HFFc6 (cell line): ENCODE results near the gene WSCD1. TPM values are rescaled to one million over a fixed set of nuclear protein-coding genes. Genes with fewer than 3 reads are reported as not detected.

Source experiments
- DNase-seq: peaks from one replicate; pipeline ENCODE4 v3.0.0-alpha.2; 2018
- H3K27ac Mint-ChIP-seq: 2 replicates; pipeline ENCODE4 v1.8.0; 2020; ENCODE audit warnings: mild to moderate bottlenecking, mixed read lengths
- H3K27me3 Mint-ChIP-seq: 2 replicates; pipeline ENCODE4 v1.8.0; 2021; ENCODE audit warnings: mild to moderate bottlenecking, moderate library complexity, mixed read lengths; ENCODE audit not compliant: insufficient read depth
- H3K36me3 Mint-ChIP-seq: 2 replicates; pipeline ENCODE4 v1.8.0; 2021; ENCODE audit warnings: low read depth, mixed read lengths
- H3K4me1 Mint-ChIP-seq: 2 replicates; pipeline ENCODE4 v1.8.0; 2020; ENCODE audit warnings: low read depth, mixed read lengths
- H3K4me3 Mint-ChIP-seq: 2 replicates; pipeline ENCODE4 v1.8.0; 2020; ENCODE audit warnings: mild to moderate bottlenecking, moderate library complexity, mixed read lengths
- H3K9me3 Mint-ChIP-seq: 2 replicates; pipeline ENCODE4 v1.8.0; 2020; ENCODE audit warnings: mild to moderate bottlenecking, mixed read lengths
- total RNA-seq, 6 experiments: library from RNA; stranded (reverse); fragmentation: NEBNext Ultra II Directional; extraction: Animal tissue kit (Norgen Biotek cat#: 25700); gene quantifications; 2 replicates in 1 of 6; 3 replicates in 5 of 6; pipeline ENCODE4 v1.2.3, GENCODE V29; 2021
- TF ChIP-seq, protein P1 (sequence below): fragments of 200-600 bp; sonication (generic); IDR thresholded peaks from 2 replicates; pipeline ENCODE4 v1.5.0; 2021; ENCODE audit warnings: antibody characterized with exemption, mild to moderate bottlenecking

WSCD1 gene
- total RNA-seq, 6 experiments from 2014 or later = not detected

DNA sequence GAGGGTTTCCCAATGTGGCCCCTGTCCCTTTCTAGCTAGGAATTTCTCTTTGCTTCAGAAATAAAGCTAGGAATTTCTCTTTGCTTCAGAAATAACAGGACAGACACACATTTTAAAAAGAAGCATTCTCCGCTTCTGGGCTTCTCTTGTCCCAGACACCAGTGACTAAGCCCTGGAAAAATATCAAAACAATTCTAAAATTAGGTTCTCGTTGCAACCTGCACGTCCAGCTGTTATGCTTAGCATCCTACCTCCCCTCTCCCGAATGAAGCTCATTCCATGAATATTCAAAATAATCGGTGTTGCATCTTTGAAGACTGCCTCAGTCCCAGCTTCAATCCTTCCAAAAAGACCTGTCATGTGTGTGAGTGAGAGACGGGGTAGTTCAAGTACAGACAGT lies 45.6 kb upstream of the WSCD1 start:
- Mint-ChIP-seq H3K36me3 (no peaks in the 10 kb centered on the region), H3K4me1 (no peaks in the 10 kb centered on the region), H3K9me3 (no peaks in the 10 kb centered on the region), H3K27ac (no peak overlapping the region), H3K4me3 (no peak overlapping the region), H3K27me3 (peaks cover 32% of the 10 kb centered on the region)
- TF ChIP-seq, protein P1, sequence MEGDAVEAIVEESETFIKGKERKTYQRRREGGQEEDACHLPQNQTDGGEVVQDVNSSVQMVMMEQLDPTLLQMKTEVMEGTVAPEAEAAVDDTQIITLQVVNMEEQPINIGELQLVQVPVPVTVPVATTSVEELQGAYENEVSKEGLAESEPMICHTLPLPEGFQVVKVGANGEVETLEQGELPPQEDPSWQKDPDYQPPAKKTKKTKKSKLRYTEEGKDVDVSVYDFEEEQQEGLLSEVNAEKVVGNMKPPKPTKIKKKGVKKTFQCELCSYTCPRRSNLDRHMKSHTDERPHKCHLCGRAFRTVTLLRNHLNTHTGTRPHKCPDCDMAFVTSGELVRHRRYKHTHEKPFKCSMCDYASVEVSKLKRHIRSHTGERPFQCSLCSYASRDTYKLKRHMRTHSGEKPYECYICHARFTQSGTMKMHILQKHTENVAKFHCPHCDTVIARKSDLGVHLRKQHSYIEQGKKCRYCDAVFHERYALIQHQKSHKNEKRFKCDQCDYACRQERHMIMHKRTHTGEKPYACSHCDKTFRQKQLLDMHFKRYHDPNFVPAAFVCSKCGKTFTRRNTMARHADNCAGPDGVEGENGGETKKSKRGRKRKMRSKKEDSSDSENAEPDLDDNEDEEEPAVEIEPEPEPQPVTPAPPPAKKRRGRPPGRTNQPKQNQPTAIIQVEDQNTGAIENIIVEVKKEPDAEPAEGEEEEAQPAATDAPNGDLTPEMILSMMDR = no peak
- DNase-seq = no peak

GRCh38 chr17:6027342-6028024 lies 42.7 kb upstream of the WSCD1 start:
- TF ChIP-seq, protein P1 = no peak
- no peaks in the 10 kb centered on the region for H3K36me3 Mint-ChIP-seq
- H3K4me3 Mint-ChIP-seq = no peak overlapping the region
- H3K27me3 Mint-ChIP-seq = peaks cover 16% of the 10 kb centered on the region
- no peak for DNase-seq
- no peaks in the 10 kb centered on the region for H3K4me1 Mint-ChIP-seq
- H3K27ac Mint-ChIP-seq = no peak overlapping the region
- H3K9me3 Mint-ChIP-seq = no peaks in the 10 kb centered on the region; the same call in 1 of the 2 replicates

DNA sequence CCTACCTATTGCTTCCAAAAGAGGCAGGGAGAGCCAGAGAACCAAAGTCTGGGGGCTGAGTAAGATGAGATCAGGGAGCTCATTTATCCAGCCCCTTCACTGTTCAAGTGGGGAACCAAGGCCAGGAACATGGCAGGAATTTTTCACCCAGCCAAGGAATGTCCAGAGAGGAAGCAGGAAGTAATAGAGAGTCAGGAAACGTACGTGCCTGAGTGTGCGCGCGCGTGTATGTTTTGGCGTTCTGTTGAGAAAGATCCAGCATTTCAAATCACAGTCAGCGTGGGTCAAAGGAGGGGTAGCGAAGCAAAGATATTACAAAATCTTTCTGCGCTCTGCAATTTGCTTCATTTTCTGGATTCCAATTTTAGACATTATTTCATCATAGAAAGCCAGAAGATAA lies 41.9 kb upstream of the WSCD1 start:
- no peak overlapping the region for H3K4me3 Mint-ChIP-seq
- TF ChIP-seq, protein P1 = no peak
- H3K9me3 Mint-ChIP-seq = no peaks in the 10 kb centered on the region; the same call in 1 of the 2 replicates
- H3K27ac Mint-ChIP-seq = no peak overlapping the region
- no peaks in the 10 kb centered on the region for H3K4me1 Mint-ChIP-seq
- H3K36me3 Mint-ChIP-seq = no peaks in the 10 kb centered on the region
- DNase-seq = no peak
- H3K27me3 Mint-ChIP-seq = peaks cover 15% of the 10 kb centered on the region

- no peak for DNase-seq
- H3K9me3 Mint-ChIP-seq = peaks cover 4% of the 10 kb centered on the region; the same call in 1 of the 2 replicates
- TF ChIP-seq, protein P1 = no peak
- H3K27ac Mint-ChIP-seq = no peak overlapping the region
- H3K4me1 Mint-ChIP-seq = no peaks in the 10 kb centered on the region
- H3K27me3 Mint-ChIP-seq = peaks cover 16% of the 10 kb centered on the region
- no peak overlapping the region for H3K4me3 Mint-ChIP-seq
- no peaks in the 10 kb centered on the region for H3K36me3 Mint-ChIP-seq
These were observed 34.3 kb upstream of the WSCD1 start for GRCh38 chr17:6035801-6036394.

- no peaks in the 10 kb centered on the region for H3K4me1 Mint-ChIP-seq
- peaks cover 4% of the 10 kb centered on the region; the same call in 1 of the 2 replicates for H3K9me3 Mint-ChIP-seq
- TF ChIP-seq, protein P1 = no peak
- H3K27ac Mint-ChIP-seq = no peak overlapping the region
- no peak overlapping the region for H3K4me3 Mint-ChIP-seq
- peaks cover 14% of the 10 kb centered on the region for H3K27me3 Mint-ChIP-seq
- no peak for DNase-seq
- H3K36me3 Mint-ChIP-seq = no peaks in the 10 kb centered on the region
These were observed 29.7 kb upstream of the WSCD1 start for GRCh38 chr17:6040504-6040903.
